Naive B cell (primary cell): ENCODE data around the gene CP. TPM values are rescaled to one million over a fixed set of nuclear protein-coding genes. Genes with fewer than 3 reads are reported as not detected.
"Not testable (repeated sequence)": the region's sequence is repeated elsewhere in the genome, so short reads cannot be mapped to it uniquely, and the experiment has no call there.

ENCODE experiments used
- ATAC-seq, 2 donors: fragments of 150-1000 bp; cut with Tn5 transposase; 2 replicates each; pipeline ENCODE4 v1.10.0; 2021; ENCODE audit warnings: low read depth in 2 of 2, mild to moderate bottlenecking in 2 of 2, moderate library complexity in 2 of 2
- DNase-seq: peaks from one replicate; pipeline ENCODE4 v3.0.0; 2022
- H3K27ac Mint-ChIP-seq, 6 donors: one replicate each; pipeline ENCODE4 v1.8.0; 2020 to 2022; ENCODE audit warnings: mild to moderate bottlenecking in 6 of 6, mixed read lengths in 6 of 6, moderate library complexity in 5 of 6, inconsistent platforms in 2 of 6
- H3K27me3 Mint-ChIP-seq, 3 donors: one replicate each; pipeline ENCODE4 v1.8.0; 2021 to 2022; ENCODE audit warnings: mixed read lengths in 3 of 3, mild to moderate bottlenecking in 1 of 3
- H3K36me3 Mint-ChIP-seq, 2 donors: one replicate each; pipeline ENCODE4 v1.8.0; 2020 to 2022; ENCODE audit warnings: mixed read lengths in 2 of 2, inconsistent platforms in 1 of 2, mild to moderate bottlenecking in 1 of 2
- H3K4me1 Mint-ChIP-seq, 3 donors: one replicate each; pipeline ENCODE4 v1.8.0; 2020 to 2022; ENCODE audit warnings: mixed read lengths in 3 of 3, inconsistent platforms in 1 of 3, mild to moderate bottlenecking in 1 of 3, moderate library complexity in 1 of 3
- H3K4me3 Mint-ChIP-seq, 8 donors: one replicate each; pipeline ENCODE4 v1.8.0; 2020 to 2022; ENCODE audit warnings: mild to moderate bottlenecking in 8 of 8, mixed read lengths in 8 of 8, moderate library complexity in 8 of 8, inconsistent platforms in 2 of 8
- H3K9me3 Mint-ChIP-seq, 7 donors: one replicate each; pipeline ENCODE4 v1.8.0; 2020 to 2022; ENCODE audit warnings: mixed read lengths in 7 of 7, mild to moderate bottlenecking in 5 of 7, inconsistent platforms in 2 of 7, moderate library complexity in 1 of 7
- polyA plus RNA-seq, 6 donors: library from polyadenylated mRNA; unstranded; fragments of 300-500 nt; fragmentation: Illumina TruSeq; gene quantifications; one replicate each; pipeline ENCODE4 v1.2.3, GENCODE V29; 2021; ENCODE audit warnings: low read depth in 6 of 6

CP gene
- polyA plus RNA-seq, 6 donors from 2014 or later = 0.36 to 1.1 (median 0.63) TPM; not detected in 2

- not testable (repeated sequence) for H3K4me1 Mint-ChIP-seq, H3K27me3 Mint-ChIP-seq, DNase-seq, H3K27ac Mint-ChIP-seq, ATAC-seq, H3K9me3 Mint-ChIP-seq, H3K36me3 Mint-ChIP-seq
- H3K4me3 Mint-ChIP-seq = peak overlapping the region in 1 of 8 donors; percentile 62
Observed at GRCh38 chr3:149196805-149197592, 24.6 kb downstream of the CP start.

- Mint-ChIP-seq H3K27ac (peak overlapping the region in 1 of 6 donors; percentile 44), H3K4me1 (peaks cover 0 to 6% (median 0%) of the 10 kb centered on the region in 3 donors), H3K36me3 (no peaks in the 10 kb centered on the region), H3K9me3 (no peaks in the 10 kb centered on the region), H3K27me3 (peaks cover 0 to 7% (median 5%) of the 10 kb centered on the region in 3 donors), H3K4me3 (no peak overlapping the region)
- ATAC-seq = no peak
- DNase-seq = no peak
Observed at GRCh38 chr3:149195221-149195620, 26.4 kb downstream of the CP start.

- H3K9me3 Mint-ChIP-seq = no peaks in the 10 kb centered on the region
- no peaks in the 10 kb centered on the region for H3K27me3 Mint-ChIP-seq
- DNase-seq = no peak
- H3K4me3 Mint-ChIP-seq = no peak overlapping the region
- peaks cover 0 to 7% of the 10 kb centered on the region in 2 donors for H3K36me3 Mint-ChIP-seq
- H3K4me1 Mint-ChIP-seq = no peaks in the 10 kb centered on the region
- no peak for ATAC-seq
- peak overlapping the region in 1 of 6 donors; percentile 63 for H3K27ac Mint-ChIP-seq
Observed at GRCh38 chr3:149188494-149188893, 33.1 kb downstream of the CP start.

GRCh38 chr3:149186721-149187120 lies 34.9 kb downstream of the CP start:
- no peak overlapping the region for H3K27ac Mint-ChIP-seq
- ATAC-seq (no peak), DNase-seq (no peak)
- no peak overlapping the region for H3K4me3 Mint-ChIP-seq
- H3K4me1 Mint-ChIP-seq = no peaks in the 10 kb centered on the region
- H3K36me3 Mint-ChIP-seq = peaks cover 0 to 7% of the 10 kb centered on the region in 2 donors
- H3K27me3 Mint-ChIP-seq = no peaks in the 10 kb centered on the region
- H3K9me3 Mint-ChIP-seq = no peaks in the 10 kb centered on the region

- H3K36me3 Mint-ChIP-seq = peaks cover 0 to 7% of the 10 kb centered on the region in 2 donors
- H3K27ac Mint-ChIP-seq = no peak overlapping the region
- H3K4me3 Mint-ChIP-seq = no peak overlapping the region
- H3K9me3 Mint-ChIP-seq = no peaks in the 10 kb centered on the region
- no peaks in the 10 kb centered on the region for H3K4me1 Mint-ChIP-seq
- DNase-seq = no peak
- no peak for ATAC-seq
- H3K27me3 Mint-ChIP-seq = no peaks in the 10 kb centered on the region
Observed at GRCh38 chr3:149186219-149186618, 35.4 kb downstream of the CP start.

- H3K27me3 Mint-ChIP-seq = no peaks in the 10 kb centered on the region
- H3K9me3 Mint-ChIP-seq = no peaks in the 10 kb centered on the region
- no peak overlapping the region for H3K27ac Mint-ChIP-seq
- ATAC-seq (no peak), DNase-seq (no peak)
- no peaks in the 10 kb centered on the region for H3K4me1 Mint-ChIP-seq
- peaks cover 0 to 18% of the 10 kb centered on the region in 2 donors for H3K36me3 Mint-ChIP-seq
- no peak overlapping the region for H3K4me3 Mint-ChIP-seq
Observed at GRCh38 chr3:149181182-149181581, 40.4 kb downstream of the CP start.

- H3K9me3 Mint-ChIP-seq = no peaks in the 10 kb centered on the region
- peaks cover 0 to 2% (median under 1%) of the 10 kb centered on the region in 3 donors for H3K4me1 Mint-ChIP-seq
- no peak overlapping the region for H3K4me3 Mint-ChIP-seq
- ATAC-seq (no peak), DNase-seq (no peak)
- no peaks in the 10 kb centered on the region for H3K27me3 Mint-ChIP-seq
- H3K36me3 Mint-ChIP-seq = peaks cover 1 to 11% of the 10 kb centered on the region in 2 donors
- H3K27ac Mint-ChIP-seq = no peak overlapping the region
Observed at GRCh38 chr3:149180057-149180573, 41.5 kb downstream of the CP start.

GRCh38 chr3:149179220-149179619 lies 42.4 kb downstream of the CP start:
- ATAC-seq = no peak
- Mint-ChIP-seq H3K4me1 (peaks cover 0 to 6% (median 5%) of the 10 kb centered on the region in 3 donors), H3K36me3 (peaks cover 8 to 11% of the 10 kb centered on the region in 2 donors), H3K9me3 (no peaks in the 10 kb centered on the region), H3K4me3 (no peak overlapping the region), H3K27ac (no peak overlapping the region), H3K27me3 (no peaks in the 10 kb centered on the region)
- DNase-seq = no peak

GRCh38 chr3:149177122-149177521 lies 44.5 kb downstream of the CP start:
- Mint-ChIP-seq H3K9me3 (no peaks in the 10 kb centered on the region), H3K4me1 (peaks cover 0 to 6% (median 5%) of the 10 kb centered on the region in 3 donors), H3K27ac (no peak overlapping the region), H3K36me3 (peaks cover 8 to 28% of the 10 kb centered on the region in 2 donors), H3K4me3 (no peak overlapping the region), H3K27me3 (no peaks in the 10 kb centered on the region)
- ATAC-seq = no peak
- DNase-seq = no peak

GRCh38 chr3:149174901-149175300 lies 46.7 kb downstream of the CP start:
- no peaks in the 10 kb centered on the region for H3K27me3 Mint-ChIP-seq
- no peak overlapping the region for H3K4me3 Mint-ChIP-seq
- H3K9me3 Mint-ChIP-seq = no peaks in the 10 kb centered on the region
- H3K4me1 Mint-ChIP-seq = peaks cover 0 to 6% (median 5%) of the 10 kb centered on the region in 3 donors
- H3K27ac Mint-ChIP-seq = peak overlapping the region in 2 of 6 donors; percentile 24 to 28
- H3K36me3 Mint-ChIP-seq = peaks cover 8 to 31% of the 10 kb centered on the region in 2 donors
- no peak for ATAC-seq
- no peak for DNase-seq

GRCh38 chr3:149170672-149171071 lies 51.0 kb downstream of the CP start:
- H3K9me3 Mint-ChIP-seq = no peaks in the 10 kb centered on the region
- no peaks in the 10 kb centered on the region for H3K27me3 Mint-ChIP-seq
- H3K36me3 Mint-ChIP-seq = peaks cover 29 to 45% of the 10 kb centered on the region in 2 donors
- no peak overlapping the region for H3K27ac Mint-ChIP-seq
- ATAC-seq = no peak
- DNase-seq = no peak
- H3K4me3 Mint-ChIP-seq = no peak overlapping the region
- H3K4me1 Mint-ChIP-seq = peaks cover 0 to 6% (median 5%) of the 10 kb centered on the region in 3 donors

GRCh38 chr3:149167898-149168297 lies 53.7 kb downstream of the CP start:
- peaks cover 30 to 41% of the 10 kb centered on the region in 2 donors for H3K36me3 Mint-ChIP-seq
- no peak overlapping the region for H3K27ac Mint-ChIP-seq
- H3K9me3 Mint-ChIP-seq = no peaks in the 10 kb centered on the region
- no peak overlapping the region for H3K4me3 Mint-ChIP-seq
- peaks cover 0 to 4% (median 0%) of the 10 kb centered on the region in 3 donors for H3K4me1 Mint-ChIP-seq
- no peak for DNase-seq
- H3K27me3 Mint-ChIP-seq = no peaks in the 10 kb centered on the region
- ATAC-seq = no peak

- H3K27me3 Mint-ChIP-seq = no peaks in the 10 kb centered on the region
- DNase-seq (no peak), ATAC-seq (no peak)
- H3K4me1 Mint-ChIP-seq = peaks cover 6 to 7% (median 7%) of the 10 kb centered on the region in 3 donors
- H3K9me3 Mint-ChIP-seq = no peaks in the 10 kb centered on the region
- H3K27ac Mint-ChIP-seq = peak overlapping the region in 1 of 6 donors; percentile 60
- H3K4me3 Mint-ChIP-seq = no peak overlapping the region
- H3K36me3 Mint-ChIP-seq = peaks cover 37 to 43% of the 10 kb centered on the region in 2 donors
Observed at GRCh38 chr3:149163066-149163465, 58.6 kb downstream of the CP start.

GRCh38 chr3:149162007-149162406 lies 59.6 kb downstream of the CP start:
- H3K4me3 Mint-ChIP-seq = no peak overlapping the region
- H3K27ac Mint-ChIP-seq = no peak overlapping the region
- no peaks in the 10 kb centered on the region for H3K27me3 Mint-ChIP-seq
- peaks cover 34 to 40% of the 10 kb centered on the region in 2 donors for H3K36me3 Mint-ChIP-seq
- ATAC-seq (no peak), DNase-seq (no peak)
- H3K9me3 Mint-ChIP-seq = no peaks in the 10 kb centered on the region
- H3K4me1 Mint-ChIP-seq = peaks cover 6 to 11% (median 7%) of the 10 kb centered on the region in 3 donors
